ENCODE data around the gene MGAT4B. TPM values are rescaled to one million over a fixed set of nuclear protein-coding genes. Genes with fewer than 3 reads are reported as not detected.
A peak's percentile ranks its signal among the peaks of the same experiment; 100 is the strongest.

The MGAT4B gene
- polyA plus RNA-seq, 3 donors, result 12.4 to 151 (median 14.3) TPM

DNA sequence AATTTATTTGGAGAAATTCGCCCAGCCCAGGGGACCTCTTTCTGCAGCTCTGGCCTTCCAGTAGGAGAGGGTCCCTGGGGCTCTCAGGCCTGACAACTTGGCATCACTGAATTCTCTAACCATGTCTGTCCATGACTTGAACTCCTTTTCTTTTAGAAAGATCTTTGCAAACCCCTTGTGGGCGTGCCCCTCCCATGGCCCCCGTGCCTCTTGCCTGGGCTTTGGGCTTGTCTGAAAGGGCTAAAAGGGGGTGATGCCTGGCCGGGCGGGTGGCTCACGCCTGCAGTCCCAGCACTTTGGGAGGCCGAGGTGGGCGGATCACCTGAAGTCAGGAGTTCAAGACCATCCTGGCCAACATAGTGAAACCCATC is 10.8 kb upstream of the MGAT4B start:
- H3K4me2 ChIP-seq (replicated peaks; ENCODE audit: extremely low read depth, low read length, poor library complexity, severe bottlenecking), result peak overlapping the region; percentile 72
- 92% methylated on average over 3 of the region's 8 CpGs for WGBS (ENCODE audit: insufficient coverage)
- peaks cover 45 to 53% of the 10 kb centered on the region in 2 donors for H3K4me1 ChIP-seq (ENCODE audit: control insufficient read depth in 1 of 2, insufficient read depth in 2 of 2, low read length in 2 of 2)

DNA sequence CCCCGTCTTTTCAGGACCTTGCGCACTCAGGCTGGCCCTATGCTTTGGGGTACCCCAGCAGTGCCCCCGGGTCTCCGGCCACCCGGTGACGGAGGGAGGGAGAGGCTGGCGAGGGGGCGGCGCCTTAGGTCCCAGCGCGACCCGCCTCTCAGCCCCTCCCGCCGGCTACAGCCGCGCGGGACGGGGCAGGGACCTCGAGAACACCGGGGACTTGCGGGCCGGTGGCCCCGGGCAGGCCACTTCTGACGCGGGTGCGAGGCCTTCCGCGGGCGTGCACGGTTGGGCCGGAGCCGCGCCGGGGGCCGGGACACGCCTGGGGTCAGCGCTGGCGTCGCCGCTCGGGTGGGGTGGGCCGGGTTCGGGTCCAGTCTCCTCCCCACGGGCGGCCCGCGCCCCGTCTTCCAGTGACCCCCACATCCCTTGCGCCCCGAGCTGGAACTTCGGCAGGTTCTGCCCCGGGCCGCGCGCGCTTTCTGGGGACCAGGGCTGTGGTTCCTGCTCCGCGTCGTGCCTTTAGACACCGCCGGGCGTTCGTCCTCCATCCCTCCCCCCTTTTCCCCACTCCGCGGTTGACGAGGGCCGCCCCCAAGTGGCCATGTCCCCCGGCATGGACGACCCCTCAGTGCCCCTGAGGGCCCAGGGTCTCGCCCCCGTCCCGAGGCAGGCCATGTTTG is 10.3 kb upstream of the MGAT4B start:
- Histone ChIP-seq H3K79me2 (ENCODE audit: insufficient read depth, low read length) (peaks cover 17% of the 10 kb centered on the region), H3K27me3 (ENCODE audit: control insufficient read depth in 2 of 2, insufficient read depth in 2 of 2, low read length in 2 of 2) (no peaks in the 10 kb centered on the region), H3K4me3 (replicated peaks in 1 of 3; ENCODE audit: low read depth in 2 of 3, low read length in 3 of 3) (peak overlapping the region; percentile 13 to 63 (median 13)), H3K27ac (ENCODE audit: low read depth in 1 of 2, low read length in 2 of 2) (no peak overlapping the region), H3K9me3 (replicated peaks in 1 of 2; ENCODE audit: control insufficient read depth in 1 of 2, insufficient read depth in 1 of 2, low read length in 2 of 2) (no peaks in the 10 kb centered on the region), H2AFZ (ENCODE audit: insufficient read depth, low read depth, low read length, poor library complexity, severe bottlenecking) (peak overlapping the region; percentile 72), H4K20me1 (ENCODE audit: insufficient read depth, low read length) (peaks cover 12% of the 10 kb centered on the region), H3K36me3 (replicated peaks in 1 of 2; ENCODE audit: control insufficient read depth in 1 of 2, insufficient read depth in 2 of 2, low read length in 2 of 2) (peaks cover 0 to 9% of the 10 kb centered on the region in 2 donors), H3K9ac (ENCODE audit: insufficient read depth, low read length, poor library complexity, severe bottlenecking) (peak overlapping the region; percentile 49), H3K4me1 (ENCODE audit: control insufficient read depth in 1 of 2, insufficient read depth in 2 of 2, low read length in 2 of 2) (peaks cover 40 to 47% of the 10 kb centered on the region in 2 donors), H3K4me2 (replicated peaks; ENCODE audit: extremely low read depth, low read length, poor library complexity, severe bottlenecking) (peak overlapping the region; percentile 72)
- H3K4me1 Mint-ChIP-seq, result peaks cover 35% of the 10 kb centered on the region
- peak in 1 of 3 donors; percentile 37 for DNase-seq
- peaks cover 9 to 18% (median 16%) of the 10 kb centered on the region in 3 donors for H3K27me3 Mint-ChIP-seq (ENCODE audit: low read depth in 3 of 3)
- under 1% methylated on average over 63 of the region's 72 CpGs for whole genome bisulfite sequencing (ENCODE audit: insufficient coverage)
- H3K36me3 Mint-ChIP-seq, result peaks cover 19 to 29% of the 10 kb centered on the region in 2 donors
- TF ChIP-seq, protein P1, sequence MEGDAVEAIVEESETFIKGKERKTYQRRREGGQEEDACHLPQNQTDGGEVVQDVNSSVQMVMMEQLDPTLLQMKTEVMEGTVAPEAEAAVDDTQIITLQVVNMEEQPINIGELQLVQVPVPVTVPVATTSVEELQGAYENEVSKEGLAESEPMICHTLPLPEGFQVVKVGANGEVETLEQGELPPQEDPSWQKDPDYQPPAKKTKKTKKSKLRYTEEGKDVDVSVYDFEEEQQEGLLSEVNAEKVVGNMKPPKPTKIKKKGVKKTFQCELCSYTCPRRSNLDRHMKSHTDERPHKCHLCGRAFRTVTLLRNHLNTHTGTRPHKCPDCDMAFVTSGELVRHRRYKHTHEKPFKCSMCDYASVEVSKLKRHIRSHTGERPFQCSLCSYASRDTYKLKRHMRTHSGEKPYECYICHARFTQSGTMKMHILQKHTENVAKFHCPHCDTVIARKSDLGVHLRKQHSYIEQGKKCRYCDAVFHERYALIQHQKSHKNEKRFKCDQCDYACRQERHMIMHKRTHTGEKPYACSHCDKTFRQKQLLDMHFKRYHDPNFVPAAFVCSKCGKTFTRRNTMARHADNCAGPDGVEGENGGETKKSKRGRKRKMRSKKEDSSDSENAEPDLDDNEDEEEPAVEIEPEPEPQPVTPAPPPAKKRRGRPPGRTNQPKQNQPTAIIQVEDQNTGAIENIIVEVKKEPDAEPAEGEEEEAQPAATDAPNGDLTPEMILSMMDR (IDR thresholded peaks at IDR 0.05), result no peak
- H3K4me3 Mint-ChIP-seq, result peak overlapping the region; percentile 59 to 75
- H3K9me3 Mint-ChIP-seq, result peaks cover 0 to 3% (median 0%) of the 10 kb centered on the region in 7 donors
- peak overlapping the region in 1 of 7 donors; percentile 96 for H3K27ac Mint-ChIP-seq
- intact Hi-C loops (cut with micrococcal nuclease), result no loop called here

More for the DNA sequence above, 10.8 kb upstream of the MGAT4B start:
- Histone ChIP-seq H4K20me1 (ENCODE audit: insufficient read depth, low read length) (peaks cover 17% of the 10 kb centered on the region), H3K36me3 (replicated peaks in 1 of 2; ENCODE audit: control insufficient read depth in 1 of 2, insufficient read depth in 2 of 2, low read length in 2 of 2) (peaks cover 1 to 8% of the 10 kb centered on the region in 2 donors), H3K27ac (ENCODE audit: low read depth in 1 of 2, low read length in 2 of 2) (no peak overlapping the region), H3K27me3 (ENCODE audit: control insufficient read depth in 2 of 2, insufficient read depth in 2 of 2, low read length in 2 of 2) (no peaks in the 10 kb centered on the region), H3K9ac (ENCODE audit: insufficient read depth, low read length, poor library complexity, severe bottlenecking) (peak overlapping the region; percentile 100), H3K4me3 (replicated peaks in 1 of 3; ENCODE audit: low read depth in 2 of 3, low read length in 3 of 3) (peak overlapping the region in 2 of 3 experiments; percentile 13 to 63), H2AFZ (ENCODE audit: insufficient read depth, low read depth, low read length, poor library complexity, severe bottlenecking) (peak overlapping the region; percentile 72), H3K79me2 (ENCODE audit: insufficient read depth, low read length) (peaks cover 22% of the 10 kb centered on the region), H3K9me3 (replicated peaks in 1 of 2; ENCODE audit: control insufficient read depth in 1 of 2, insufficient read depth in 1 of 2, low read length in 2 of 2) (no peaks in the 10 kb centered on the region)
- H3K36me3 Mint-ChIP-seq, result peaks cover 24 to 30% of the 10 kb centered on the region in 2 donors
- H3K9me3 Mint-ChIP-seq, result peaks cover 0 to 3% (median 0%) of the 10 kb centered on the region in 7 donors
- intact Hi-C loops (cut with micrococcal nuclease), result no loop called here
- peak overlapping the region; percentile 59 to 75 for H3K4me3 Mint-ChIP-seq
- TF ChIP-seq, protein P1 (IDR thresholded peaks at IDR 0.05), result no peak
- H3K27me3 Mint-ChIP-seq (ENCODE audit: low read depth in 3 of 3), result peaks cover 9 to 18% (median 16%) of the 10 kb centered on the region in 3 donors
- peaks cover 40% of the 10 kb centered on the region for H3K4me1 Mint-ChIP-seq
- no peak for DNase-seq
- H3K27ac Mint-ChIP-seq, result peak overlapping the region in 4 of 7 donors; percentile 68 to 96 (median 94)
